ENCODE data around the gene PSMB10. TPM values are rescaled to one million over a fixed set of nuclear protein-coding genes. Genes with fewer than 3 reads are reported as not detected.

The PSMB10 gene
- 10 to 100 TPM; 17.2 to 51.6 (median 36.1) TPM for total RNA-seq

DNA sequence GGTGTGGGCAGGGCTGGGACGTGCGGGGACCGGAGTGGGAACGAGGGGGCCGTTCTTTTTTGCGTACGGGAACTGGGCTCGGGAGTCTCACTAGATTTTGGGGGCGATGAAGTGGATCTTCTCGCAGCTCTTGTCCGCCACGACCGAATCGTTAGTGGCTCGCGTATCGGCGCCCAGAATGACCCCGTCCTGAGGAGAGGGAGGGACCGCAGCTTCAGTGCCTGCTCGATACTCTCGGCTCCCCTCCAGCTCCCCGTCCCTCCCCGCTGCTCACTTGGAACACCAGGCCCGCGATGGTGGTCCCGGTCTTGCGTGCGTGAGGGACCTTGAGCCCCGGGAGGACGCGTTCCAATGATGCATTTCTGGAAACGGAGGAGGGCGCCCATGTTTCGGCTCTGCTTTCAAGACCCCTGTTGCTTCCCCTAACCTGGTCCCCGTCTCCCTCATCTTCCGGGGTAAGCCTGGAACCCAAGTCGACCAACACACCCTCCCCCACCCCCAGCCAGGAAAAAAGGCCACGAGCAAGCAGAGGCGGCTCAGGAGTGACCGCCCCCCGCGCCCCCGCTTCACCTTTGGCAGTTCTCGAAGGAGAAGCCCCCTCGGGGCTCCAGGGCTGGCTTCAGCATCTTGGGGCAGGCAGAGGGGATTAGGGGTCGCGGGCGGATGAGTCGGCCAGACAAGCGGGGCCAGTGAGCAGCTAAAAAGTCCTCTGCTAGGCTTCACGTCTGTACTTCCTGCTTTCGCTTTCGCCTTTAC lies at the start of gene PSMB10:
PSMB10 (minus strand) TSS at position 727 of the 756 bp plus-strand sequence; CDS start at position 626, 101 bp downstream.
- no peak for DNase-seq (ENCODE audit: extremely low spot score)
- peak within 1 kb of the TSS; percentile 86 to 93 (median 92) for H3K27ac ChIP-seq (replicated peaks in 1 of 4)
- H3K4me1 ChIP-seq, result peaks cover 19 to 42% (median 35%) of the 10 kb centered on the region in 4 donors
- H3K4me3 ChIP-seq, result peak within 1 kb of the TSS; percentile 73 to 96 (median 88)
- TF ChIP-seq POLR2AphosphoS5 (IDR thresholded peaks at IDR 0.05) (peak; percentile 51 to 71), EP300 (IDR thresholded peaks at IDR 0.05) (no peak)
- peaks cover 5 to 51% (median 33%) of the 10 kb centered on the region in 4 donors for H3K36me3 ChIP-seq
- H3K9me3 ChIP-seq, result no peaks in the 10 kb centered on the region
- H3K27me3 ChIP-seq, result no peaks in the 10 kb centered on the region
- WGBS, result under 1% methylated on average over 32 of the region's 54 CpGs
- intact Hi-C loops (cut with DNase I), result no loop called here

DNA sequence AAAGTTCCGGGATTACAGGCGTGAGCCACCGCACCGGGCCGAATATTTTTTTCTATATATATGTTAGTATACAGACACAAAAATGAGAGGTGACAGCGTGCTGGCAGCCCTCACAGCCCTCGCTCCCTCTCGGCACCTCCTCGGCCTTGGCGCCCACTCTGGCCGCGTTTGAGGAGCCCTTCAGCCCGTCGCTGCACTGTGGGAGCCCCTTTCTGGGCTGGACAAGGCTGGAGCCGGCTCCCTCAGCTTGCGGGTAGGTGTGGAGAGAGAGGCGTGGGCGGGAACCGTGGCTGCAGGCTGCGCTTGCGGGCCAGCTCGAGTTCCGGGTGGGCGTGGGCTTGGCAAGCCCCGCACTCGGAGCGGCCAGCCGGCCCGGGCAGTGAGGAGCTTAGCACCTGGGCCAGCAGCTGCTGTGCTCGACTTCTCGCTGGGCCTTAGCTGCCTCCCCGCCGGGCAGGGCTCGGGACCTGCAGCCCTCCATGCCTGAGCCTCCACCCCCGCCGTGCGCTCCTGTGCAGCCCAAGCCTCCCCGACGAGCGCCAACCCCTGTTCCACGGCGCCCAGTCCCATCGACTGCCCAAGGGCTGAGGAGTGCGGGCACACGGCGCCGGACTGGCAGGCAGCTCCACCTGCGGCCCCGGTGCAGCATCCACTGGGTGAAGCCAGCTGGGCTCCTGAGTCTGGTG lies 45.5 kb upstream of the PSMB10 start:
- DNase-seq (ENCODE audit: extremely low spot score), result no peak
- peaks cover 9 to 22% (median 14%) of the 10 kb centered on the region in 4 donors for H3K4me1 ChIP-seq
- H3K27ac ChIP-seq (replicated peaks in 1 of 4), result no peak overlapping the region
- 96% methylated on average over 39 of the region's 49 CpGs for WGBS
- no peaks in the 10 kb centered on the region for H3K9me3 ChIP-seq
- TF ChIP-seq EP300 (IDR thresholded peaks at IDR 0.05) (no peak), POLR2A (IDR thresholded peaks at IDR 0.05; ENCODE audit: low read depth) (no peak), POLR2AphosphoS5 (IDR thresholded peaks at IDR 0.05) (no peak)
- TF ChIP-seq, protein P1, sequence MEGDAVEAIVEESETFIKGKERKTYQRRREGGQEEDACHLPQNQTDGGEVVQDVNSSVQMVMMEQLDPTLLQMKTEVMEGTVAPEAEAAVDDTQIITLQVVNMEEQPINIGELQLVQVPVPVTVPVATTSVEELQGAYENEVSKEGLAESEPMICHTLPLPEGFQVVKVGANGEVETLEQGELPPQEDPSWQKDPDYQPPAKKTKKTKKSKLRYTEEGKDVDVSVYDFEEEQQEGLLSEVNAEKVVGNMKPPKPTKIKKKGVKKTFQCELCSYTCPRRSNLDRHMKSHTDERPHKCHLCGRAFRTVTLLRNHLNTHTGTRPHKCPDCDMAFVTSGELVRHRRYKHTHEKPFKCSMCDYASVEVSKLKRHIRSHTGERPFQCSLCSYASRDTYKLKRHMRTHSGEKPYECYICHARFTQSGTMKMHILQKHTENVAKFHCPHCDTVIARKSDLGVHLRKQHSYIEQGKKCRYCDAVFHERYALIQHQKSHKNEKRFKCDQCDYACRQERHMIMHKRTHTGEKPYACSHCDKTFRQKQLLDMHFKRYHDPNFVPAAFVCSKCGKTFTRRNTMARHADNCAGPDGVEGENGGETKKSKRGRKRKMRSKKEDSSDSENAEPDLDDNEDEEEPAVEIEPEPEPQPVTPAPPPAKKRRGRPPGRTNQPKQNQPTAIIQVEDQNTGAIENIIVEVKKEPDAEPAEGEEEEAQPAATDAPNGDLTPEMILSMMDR (IDR thresholded peaks at IDR 0.05), result no peak
- no peak overlapping the region for H3K4me3 ChIP-seq
- intact Hi-C loops (cut with DNase I), result no loop called here
- H3K36me3 ChIP-seq, result no peaks in the 10 kb centered on the region
- H3K27me3 ChIP-seq, result peaks cover 0 to 31% (median 4%) of the 10 kb centered on the region in 4 donors

DNA sequence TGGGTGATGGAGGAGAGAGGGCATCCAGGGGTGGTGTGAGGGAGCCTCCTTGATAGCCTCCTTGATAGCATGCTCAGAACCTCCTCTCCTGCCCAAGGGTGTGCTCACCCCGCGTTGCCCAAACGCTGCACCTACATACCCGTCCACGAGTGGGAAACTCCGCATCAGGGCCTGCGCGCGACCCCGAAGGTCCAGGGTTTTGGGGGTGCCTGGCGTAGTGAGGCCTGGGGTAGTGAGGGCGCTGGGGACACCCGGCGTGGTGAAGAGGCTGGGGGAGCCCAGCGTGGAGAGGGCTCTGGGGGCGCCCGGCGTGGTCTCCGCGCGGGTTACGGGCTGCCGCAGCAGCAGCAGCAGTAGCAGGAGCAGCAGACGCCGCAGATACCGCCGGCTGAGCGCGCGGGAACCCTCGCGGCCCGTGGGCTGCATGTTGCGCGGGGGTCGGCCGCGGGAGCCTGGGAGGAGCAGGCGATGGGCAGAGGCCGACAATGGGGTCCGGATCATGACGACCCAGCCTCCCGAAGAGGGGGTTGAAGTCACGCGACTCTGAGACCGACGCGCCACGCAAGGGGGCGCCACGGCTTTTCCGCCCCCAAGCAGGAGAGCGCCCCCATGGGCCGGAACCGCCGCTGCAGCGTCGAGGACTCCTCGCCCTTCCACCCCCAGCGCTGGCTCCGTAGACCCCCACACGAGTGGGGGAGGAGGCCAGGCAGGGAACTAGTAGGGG lies 43.5 kb upstream of the PSMB10 start, which contains the start of gene DPEP3:
DPEP3 (minus strand) TSS at position 545 of the 724 bp plus-strand sequence; CDS start at position 426, 119 bp downstream.
- no peak for TF ChIP-seq POLR2A (IDR thresholded peaks at IDR 0.05; ENCODE audit: low read depth)
- TF ChIP-seq, protein P1 (IDR thresholded peaks at IDR 0.05), result peak in 1 of 3 experiments; percentile 21
- WGBS, result 54% methylated on average over 50 of the region's 62 CpGs
- Histone ChIP-seq H3K9me3 (no peaks in the 10 kb centered on the region), H3K27me3 (peaks cover 0 to 31% (median 4%) of the 10 kb centered on the region in 4 donors), H3K4me3 (no peak within 1 kb of the TSS), H3K4me1 (peaks cover 9 to 19% (median 12%) of the 10 kb centered on the region in 4 donors), H3K27ac (replicated peaks in 1 of 4) (no peak within 1 kb of the TSS), H3K36me3 (no peaks in the 10 kb centered on the region)
- intact Hi-C loops (cut with DNase I), result no loop called here
- DNase-seq (ENCODE audit: extremely low spot score), result no peak

DNA sequence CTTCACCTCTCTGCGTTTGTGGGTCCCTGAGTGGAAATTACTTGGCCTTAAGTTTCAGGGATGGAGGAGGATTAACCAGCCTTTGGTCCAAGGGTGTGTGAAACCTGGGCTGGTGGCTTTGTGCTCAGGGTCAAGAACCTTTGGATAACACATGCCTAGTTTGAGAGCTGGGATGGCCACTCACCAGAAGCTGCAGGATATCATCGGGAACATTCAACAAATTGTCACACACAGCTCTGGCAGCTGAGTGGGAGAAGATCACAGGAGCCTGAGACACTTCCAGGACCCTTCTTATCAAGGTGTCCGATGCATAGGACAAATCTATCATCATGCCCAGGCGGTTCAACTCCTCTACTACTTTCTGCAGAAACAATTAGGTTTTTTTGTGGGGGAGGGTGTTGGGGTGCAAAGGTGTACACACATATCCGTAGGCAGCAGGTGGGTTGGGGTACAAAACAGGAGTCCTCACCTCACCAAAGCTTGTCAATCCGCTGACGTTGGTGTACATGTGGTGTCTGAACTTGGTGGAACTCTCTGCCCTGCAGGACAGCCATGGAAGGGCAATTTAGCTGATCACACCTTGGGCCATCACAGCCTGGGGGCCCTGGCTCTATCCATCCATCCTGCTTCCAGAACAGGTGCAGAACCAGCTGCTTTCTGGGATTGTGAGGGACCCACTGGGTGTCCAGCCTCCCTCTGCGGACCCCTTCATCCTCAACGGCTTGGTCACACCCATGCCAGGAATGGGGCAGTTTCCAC lies 41.0 kb upstream of the PSMB10 start:
- no peaks in the 10 kb centered on the region for H3K36me3 ChIP-seq
- TF ChIP-seq EP300 (IDR thresholded peaks at IDR 0.05) (no peak), POLR2A (IDR thresholded peaks at IDR 0.05; ENCODE audit: low read depth) (no peak), POLR2AphosphoS5 (IDR thresholded peaks at IDR 0.05) (no peak)
- TF ChIP-seq, protein P1 (IDR thresholded peaks at IDR 0.05), result no peak
- 83% methylated on average over 8 of the region's 9 CpGs for WGBS
- no peak for DNase-seq (ENCODE audit: extremely low spot score)
- no peaks in the 10 kb centered on the region for H3K9me3 ChIP-seq
- peaks cover 0 to 25% (median 4%) of the 10 kb centered on the region in 4 donors for H3K27me3 ChIP-seq
- intact Hi-C loops (cut with DNase I), result no loop called here
- H3K4me3 ChIP-seq, result no peak overlapping the region
- H3K27ac ChIP-seq (replicated peaks in 1 of 4), result no peak overlapping the region
- H3K4me1 ChIP-seq, result peaks cover 0 to 5% (median 0%) of the 10 kb centered on the region in 4 donors
